ENCODE data around the gene KLK1.

The KLK1 gene

DNA sequence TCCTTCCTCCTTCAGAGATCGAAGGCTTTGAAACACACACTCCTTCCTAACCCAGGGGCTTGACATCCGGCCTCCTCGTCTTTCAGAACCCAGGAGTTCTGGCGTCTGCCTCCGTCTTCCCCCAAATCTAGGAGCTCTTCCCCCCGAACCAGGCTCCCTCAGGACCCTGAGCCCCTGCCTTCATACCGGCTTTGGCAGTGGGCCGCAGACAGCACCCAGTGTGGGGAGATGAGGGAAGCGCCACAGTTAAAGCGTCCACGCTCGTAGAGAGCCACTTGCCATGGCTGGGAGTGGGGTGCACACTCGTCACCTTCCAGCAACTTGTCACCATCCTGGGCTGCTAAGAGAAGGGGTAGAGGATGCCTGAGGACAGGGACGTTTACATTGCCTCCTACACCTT lies 3.9 kb upstream of the KLK1 start:
- Histone ChIP-seq H3K79me2 (ENCODE audit: low read length) (no peaks in the 10 kb centered on the region), H3K9ac (ENCODE audit: low read length) (no peak overlapping the region), H3K27me3 (ENCODE audit: low read depth, low read length) (peaks cover 27% of the 10 kb centered on the region), H4K20me1 (ENCODE audit: insufficient read depth, low read length) (no peaks in the 10 kb centered on the region), H3K4me2 (ENCODE audit: low read length) (no peak overlapping the region), H3K27ac (ENCODE audit: low read length) (no peak overlapping the region), H3K9me3 (ENCODE audit: insufficient read depth, low read length) (no peaks in the 10 kb centered on the region), H3K4me3 (ENCODE audit: low read length) (no peak overlapping the region), H3K36me3 (replicated peaks; ENCODE audit: low read depth, low read length) (no peaks in the 10 kb centered on the region), H3K4me1 (ENCODE audit: low read length) (no peaks in the 10 kb centered on the region), H2AFZ (ENCODE audit: low read depth, low read length) (no peak overlapping the region)
- TF ChIP-seq, protein P1, sequence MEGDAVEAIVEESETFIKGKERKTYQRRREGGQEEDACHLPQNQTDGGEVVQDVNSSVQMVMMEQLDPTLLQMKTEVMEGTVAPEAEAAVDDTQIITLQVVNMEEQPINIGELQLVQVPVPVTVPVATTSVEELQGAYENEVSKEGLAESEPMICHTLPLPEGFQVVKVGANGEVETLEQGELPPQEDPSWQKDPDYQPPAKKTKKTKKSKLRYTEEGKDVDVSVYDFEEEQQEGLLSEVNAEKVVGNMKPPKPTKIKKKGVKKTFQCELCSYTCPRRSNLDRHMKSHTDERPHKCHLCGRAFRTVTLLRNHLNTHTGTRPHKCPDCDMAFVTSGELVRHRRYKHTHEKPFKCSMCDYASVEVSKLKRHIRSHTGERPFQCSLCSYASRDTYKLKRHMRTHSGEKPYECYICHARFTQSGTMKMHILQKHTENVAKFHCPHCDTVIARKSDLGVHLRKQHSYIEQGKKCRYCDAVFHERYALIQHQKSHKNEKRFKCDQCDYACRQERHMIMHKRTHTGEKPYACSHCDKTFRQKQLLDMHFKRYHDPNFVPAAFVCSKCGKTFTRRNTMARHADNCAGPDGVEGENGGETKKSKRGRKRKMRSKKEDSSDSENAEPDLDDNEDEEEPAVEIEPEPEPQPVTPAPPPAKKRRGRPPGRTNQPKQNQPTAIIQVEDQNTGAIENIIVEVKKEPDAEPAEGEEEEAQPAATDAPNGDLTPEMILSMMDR (IDR thresholded peaks at IDR 0.05; ENCODE audit: low read depth, low read length): no peak
- no peak for TF ChIP-seq EZH2phosphoT487 (IDR thresholded peaks at IDR 0.05; ENCODE audit: low read depth)

DNA sequence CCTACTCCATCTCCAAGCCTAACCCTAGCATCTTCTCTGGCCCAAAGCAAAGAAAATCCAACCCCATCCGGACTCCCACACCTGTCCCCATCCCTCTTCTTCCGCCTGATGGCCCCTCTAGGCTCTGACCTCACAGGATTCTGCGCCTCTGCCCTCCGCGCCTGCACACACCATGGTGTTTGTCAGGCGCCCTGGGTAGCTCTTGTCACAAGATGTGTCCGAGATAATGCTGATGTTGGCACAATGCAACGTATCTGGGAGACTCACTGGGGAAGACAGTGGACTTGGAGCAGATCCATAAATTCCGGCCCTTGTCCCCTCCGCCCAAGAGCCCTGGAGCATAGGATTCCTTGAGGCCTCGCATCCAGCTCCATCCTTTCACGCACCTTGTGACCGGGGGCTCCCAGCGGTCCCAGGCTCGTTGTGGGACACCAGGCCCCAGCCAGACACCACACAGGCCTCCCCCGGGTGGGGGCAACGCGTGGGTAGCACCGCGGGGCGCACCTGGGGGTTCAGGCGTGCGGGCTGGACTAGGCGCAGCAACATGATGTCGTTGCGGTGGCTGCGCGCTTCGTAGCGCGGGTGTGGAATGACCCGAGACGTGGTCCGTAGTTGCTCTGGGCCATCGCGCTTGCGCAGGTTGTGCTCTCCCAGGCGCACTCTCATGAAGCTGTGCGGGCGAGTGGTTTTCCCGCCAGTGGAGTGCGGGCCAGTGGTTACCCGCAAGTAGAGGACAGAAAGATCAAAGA lies 3.1 kb upstream of the KLK1 start:
- TF ChIP-seq, protein P1 (IDR thresholded peaks at IDR 0.05; ENCODE audit: low read depth, low read length): no peak
- no peak for TF ChIP-seq EZH2phosphoT487 (IDR thresholded peaks at IDR 0.05; ENCODE audit: low read depth)
- H3K9ac ChIP-seq (ENCODE audit: low read length): no peak overlapping the region
- no peak overlapping the region for H2AFZ ChIP-seq (ENCODE audit: low read depth, low read length)
- no peaks in the 10 kb centered on the region for H3K9me3 ChIP-seq (ENCODE audit: insufficient read depth, low read length)
- no peak overlapping the region for H3K4me2 ChIP-seq (ENCODE audit: low read length)
- no peaks in the 10 kb centered on the region for H3K4me1 ChIP-seq (ENCODE audit: low read length)
- H3K27me3 ChIP-seq (ENCODE audit: low read depth, low read length): peaks cover 35% of the 10 kb centered on the region
- H4K20me1 ChIP-seq (ENCODE audit: insufficient read depth, low read length): no peaks in the 10 kb centered on the region
- H3K79me2 ChIP-seq (ENCODE audit: low read length): no peaks in the 10 kb centered on the region
- H3K36me3 ChIP-seq (replicated peaks; ENCODE audit: low read depth, low read length): no peaks in the 10 kb centered on the region
- no peak overlapping the region for H3K4me3 ChIP-seq (ENCODE audit: low read length)
- no peak overlapping the region for H3K27ac ChIP-seq (ENCODE audit: low read length)

DNA sequence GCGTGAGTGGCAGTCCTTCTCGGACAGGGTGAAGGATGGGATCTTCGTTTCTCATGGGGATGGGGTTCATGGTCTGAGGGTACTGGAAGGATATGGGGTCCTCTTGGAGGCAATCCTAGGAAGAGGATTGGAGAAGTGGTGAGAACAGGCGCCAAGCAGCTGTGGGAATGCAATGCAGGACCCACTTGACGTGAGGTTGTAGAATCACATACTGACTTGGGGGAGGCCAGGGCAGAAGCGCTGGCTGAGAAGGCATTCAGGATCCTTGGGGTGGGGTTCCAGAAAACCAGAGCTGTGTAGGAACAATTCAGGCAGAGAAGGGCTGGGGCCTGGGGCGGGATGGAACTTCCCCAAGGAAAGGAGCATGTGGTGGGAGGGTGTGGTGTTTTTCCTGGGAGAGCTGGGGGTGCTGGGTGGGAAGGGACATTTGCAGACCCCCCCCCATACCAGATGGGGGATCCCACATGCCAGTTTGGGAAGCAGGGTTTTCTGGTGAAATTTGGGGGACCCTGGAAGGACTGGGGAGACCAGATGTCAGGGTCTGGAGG lies 852 bp downstream of the KLK1 start:
- no peak overlapping the region for H2AFZ ChIP-seq (ENCODE audit: low read depth, low read length)
- H3K9me3 ChIP-seq (ENCODE audit: insufficient read depth, low read length): no peaks in the 10 kb centered on the region
- no peak overlapping the region for H3K4me2 ChIP-seq (ENCODE audit: low read length)
- H3K36me3 ChIP-seq (replicated peaks; ENCODE audit: low read depth, low read length): no peaks in the 10 kb centered on the region
- no peak overlapping the region for H3K27ac ChIP-seq (ENCODE audit: low read length)
- H4K20me1 ChIP-seq (ENCODE audit: insufficient read depth, low read length): no peaks in the 10 kb centered on the region
- no peak overlapping the region for H3K9ac ChIP-seq (ENCODE audit: low read length)
- H3K79me2 ChIP-seq (ENCODE audit: low read length): no peaks in the 10 kb centered on the region
- TF ChIP-seq EZH2phosphoT487 (IDR thresholded peaks at IDR 0.05; ENCODE audit: low read depth): no peak
- TF ChIP-seq, protein P1 (IDR thresholded peaks at IDR 0.05; ENCODE audit: low read depth, low read length): no peak
- H3K27me3 ChIP-seq (ENCODE audit: low read depth, low read length): peaks cover 45% of the 10 kb centered on the region
- peaks cover 36% of the 10 kb centered on the region for H3K4me1 ChIP-seq (ENCODE audit: low read length)
- H3K4me3 ChIP-seq (ENCODE audit: low read length): no peak overlapping the region

DNA sequence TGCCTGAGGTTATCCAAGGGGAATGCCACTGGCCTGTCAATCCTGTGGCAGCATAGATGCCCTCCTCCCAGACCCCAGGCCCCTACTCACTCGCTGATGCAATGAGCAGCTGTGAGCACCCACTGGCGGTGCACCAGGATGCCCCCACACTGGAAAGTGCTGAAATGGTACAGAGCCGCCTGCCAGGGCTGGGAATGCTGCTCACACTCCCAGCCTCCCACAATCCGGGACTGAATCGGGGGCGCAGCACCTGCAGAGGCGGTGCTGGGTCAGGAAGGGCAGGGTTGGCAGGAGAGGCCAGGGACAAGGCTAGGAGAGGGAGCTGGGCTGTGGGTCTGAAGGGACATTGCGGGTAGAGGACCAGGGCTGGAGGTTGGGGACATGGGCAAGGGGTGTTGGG lies 2.0 kb downstream of the KLK1 start:
- H3K4me2 ChIP-seq (ENCODE audit: low read length): no peak overlapping the region
- H3K27me3 ChIP-seq (ENCODE audit: low read depth, low read length): peaks cover 45% of the 10 kb centered on the region
- no peak overlapping the region for H3K27ac ChIP-seq (ENCODE audit: low read length)
- H3K9ac ChIP-seq (ENCODE audit: low read length): no peak overlapping the region
- TF ChIP-seq, protein P1 (IDR thresholded peaks at IDR 0.05; ENCODE audit: low read depth, low read length): no peak
- no peak for TF ChIP-seq EZH2phosphoT487 (IDR thresholded peaks at IDR 0.05; ENCODE audit: low read depth)
- no peaks in the 10 kb centered on the region for H3K36me3 ChIP-seq (replicated peaks; ENCODE audit: low read depth, low read length)
- H2AFZ ChIP-seq (ENCODE audit: low read depth, low read length): no peak overlapping the region
- no peaks in the 10 kb centered on the region for H3K79me2 ChIP-seq (ENCODE audit: low read length)
- H3K4me3 ChIP-seq (ENCODE audit: low read length): no peak overlapping the region
- H4K20me1 ChIP-seq (ENCODE audit: insufficient read depth, low read length): no peaks in the 10 kb centered on the region
- no peaks in the 10 kb centered on the region for H3K9me3 ChIP-seq (ENCODE audit: insufficient read depth, low read length)
- H3K4me1 ChIP-seq (ENCODE audit: low read length): peaks cover 45% of the 10 kb centered on the region
